Subcutaneous adipose tissue (tissue), 4 donors: ENCODE measurements around the gene ANXA2R. TPM values are rescaled to one million over a fixed set of nuclear protein-coding genes. Genes with fewer than 3 reads are reported as not detected.

Experiments
- CTCF ChIP-seq: fragments of 450-650 bp; IDR thresholded peaks from one replicate; pipeline ENCODE4 v1.5.1; 2016; ENCODE audit warnings: low read depth, mild to moderate bottlenecking, control low read depth, antibody characterized with exemption, moderate library complexity
- total RNA-seq, 4 donors: library from RNA; depleted of rRNA; stranded (reverse); fragments of >200 nt; gene quantifications; one replicate each; pipeline ENCODE4 v1.1.0, GENCODE V29; 2016

Gene ANXA2R
- total RNA-seq, 4 donors from 2014 or later = 1.3 to 6.4 (median 4.2) TPM

DNA sequence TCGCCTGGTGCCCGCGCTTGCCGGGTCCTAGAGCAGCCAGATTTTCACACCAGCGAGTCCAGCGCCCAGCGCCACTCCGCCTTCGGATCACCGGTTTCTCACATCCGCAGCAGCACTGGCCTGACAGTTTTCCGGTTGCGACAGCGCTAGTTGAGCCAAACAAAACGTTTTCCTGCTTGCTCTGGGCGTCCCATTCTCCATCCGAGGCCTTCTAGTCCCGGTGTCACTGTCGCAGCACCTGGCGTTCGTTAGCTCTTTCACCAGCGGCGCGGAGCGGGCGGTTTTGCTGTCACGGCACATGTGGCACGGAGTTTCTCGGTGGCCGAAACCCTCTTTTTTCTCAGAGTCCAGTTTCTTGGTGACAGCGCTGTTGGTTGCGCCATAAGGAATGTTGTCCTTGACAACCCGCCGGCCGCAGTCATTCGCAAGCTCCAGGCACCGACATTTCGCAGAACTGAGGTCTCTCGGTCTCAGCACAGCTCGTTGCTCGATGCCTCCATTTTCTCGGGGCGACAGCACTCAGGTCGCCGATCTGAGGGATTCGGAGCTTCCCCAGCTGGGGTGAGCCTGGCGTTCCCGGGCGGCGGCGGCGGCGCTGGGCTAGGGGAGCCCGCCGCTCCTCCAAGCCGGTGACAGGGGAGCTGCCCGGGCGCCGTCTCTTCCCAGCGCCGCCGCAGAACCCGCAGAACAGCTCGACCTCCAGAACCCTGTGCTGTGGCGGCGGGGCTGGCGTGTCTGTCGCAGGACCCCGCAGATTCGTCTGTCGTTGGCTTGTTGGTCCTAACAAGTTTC lies 47.8 kb downstream of the ANXA2R start:
- TF ChIP-seq CTCF = no peak

- TF ChIP-seq CTCF = no peak
Observed at GRCh38 chr5:42991404-42992087, 48.6 kb downstream of the ANXA2R start.

- no peak for TF ChIP-seq CTCF
Observed at GRCh38 chr5:42990892-42991291, 49.2 kb downstream of the ANXA2R start.

Other genes starting within 250 kb of the ANXA2R start
- 1,000 to 10,000 TPM in 3 of 4 donors, 100 to 1,000 TPM in 1; 602 to 1,986 (median 1,436) TPM for gene SELENOP, start 228.4 kb downstream of the ANXA2R start, total RNA-seq
- 10 to 100 TPM; 29.0 to 45.8 (median 32.6) TPM for gene ZNF131, start 80.6 kb upstream of the ANXA2R start, total RNA-seq
- gene NIM1K, start 151.9 kb upstream of the ANXA2R start, total RNA-seq = under 1 TPM in 2 of 4 donors, not detected in 2; 0.17 to 0.44 TPM